SW480 (cell line): Measurements from ENCODE around the gene CRACR2B.

Experiments used
- DNase-seq: peaks from one replicate; pipeline ENCODE4 v3.0.0-alpha.2; 2016; ENCODE audit warnings: low spot score

CRACR2B gene

DNA sequence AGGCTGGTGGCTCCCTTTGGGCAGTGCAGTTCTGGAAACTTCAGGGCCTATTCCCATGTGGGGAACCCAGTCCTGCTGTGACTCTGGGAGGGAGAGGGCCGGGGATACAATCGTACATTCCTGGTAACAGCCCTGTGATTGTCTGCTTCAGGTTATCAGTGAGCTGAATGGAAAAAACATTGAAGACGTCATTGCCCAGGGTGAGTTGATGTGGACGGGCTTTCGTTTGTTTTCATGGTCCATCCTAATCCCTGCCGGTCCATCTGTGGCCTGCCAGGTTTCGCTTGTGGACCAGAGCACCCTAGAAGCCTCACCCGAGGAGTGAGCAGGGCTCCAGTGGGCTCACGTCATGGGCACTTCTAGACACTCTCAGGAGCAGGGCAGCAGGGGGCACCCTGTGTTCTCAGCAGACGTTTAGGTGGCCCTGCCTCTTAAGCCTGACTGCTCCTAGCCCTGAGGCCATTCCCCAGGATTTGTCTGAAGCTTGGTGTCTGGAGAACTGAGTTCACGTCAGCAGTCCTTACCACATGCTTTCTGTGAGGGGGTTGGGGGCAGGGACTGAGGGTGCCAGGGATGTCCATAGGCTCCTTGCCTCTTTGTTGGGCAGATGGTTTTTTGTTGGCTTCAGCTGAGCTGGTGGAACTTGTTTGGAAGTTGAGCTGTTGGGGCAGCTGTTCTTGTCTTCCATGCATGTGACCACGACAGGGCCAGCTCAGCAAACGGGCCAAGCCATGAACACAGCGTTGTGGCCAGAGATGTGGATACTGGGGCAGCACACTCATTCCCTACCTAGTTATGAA is 16.1 kb upstream of the CRACR2B start:
- no peak for DNase-seq

DNA sequence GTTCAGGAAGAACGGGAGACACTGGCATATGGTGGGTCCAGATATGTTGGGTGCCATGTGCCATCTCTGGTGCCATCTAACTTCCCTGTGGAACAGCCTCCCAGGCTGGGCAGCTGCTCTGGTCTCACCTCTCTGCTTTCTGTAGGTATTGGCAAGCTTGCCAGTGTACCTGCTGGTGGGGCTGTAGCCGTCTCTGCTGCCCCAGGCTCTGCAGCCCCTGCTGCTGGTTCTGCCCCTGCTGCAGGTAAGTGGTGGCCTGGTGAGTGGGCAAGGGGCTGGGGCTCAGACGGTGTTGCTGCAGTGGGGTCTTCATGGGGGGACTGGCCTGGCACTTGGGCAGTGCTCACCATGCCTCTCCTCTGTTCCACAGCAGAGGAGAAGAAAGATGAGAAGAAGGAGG is 15.3 kb upstream of the CRACR2B start:
- DNase-seq, result no peak

DNA sequence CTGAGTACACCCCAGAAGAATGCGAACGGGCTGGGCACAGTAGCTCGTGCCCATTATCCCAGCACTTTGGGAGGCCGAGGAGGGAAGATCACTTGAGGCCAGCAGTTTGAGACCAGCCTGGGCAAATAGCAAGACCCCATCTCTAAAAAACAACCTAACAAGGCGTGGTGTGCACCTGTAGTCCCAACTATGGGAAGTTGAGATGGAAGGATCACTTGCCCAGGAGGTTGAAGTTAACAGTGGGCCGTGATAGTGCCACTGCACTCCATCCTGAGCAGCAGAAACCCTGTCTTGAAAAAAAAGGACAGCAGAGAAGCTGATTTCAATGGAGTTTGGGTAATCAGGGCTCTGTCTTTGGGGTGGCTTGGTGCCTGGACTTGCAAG is 14.7 kb upstream of the CRACR2B start:
- DNase-seq, result no peak

DNA sequence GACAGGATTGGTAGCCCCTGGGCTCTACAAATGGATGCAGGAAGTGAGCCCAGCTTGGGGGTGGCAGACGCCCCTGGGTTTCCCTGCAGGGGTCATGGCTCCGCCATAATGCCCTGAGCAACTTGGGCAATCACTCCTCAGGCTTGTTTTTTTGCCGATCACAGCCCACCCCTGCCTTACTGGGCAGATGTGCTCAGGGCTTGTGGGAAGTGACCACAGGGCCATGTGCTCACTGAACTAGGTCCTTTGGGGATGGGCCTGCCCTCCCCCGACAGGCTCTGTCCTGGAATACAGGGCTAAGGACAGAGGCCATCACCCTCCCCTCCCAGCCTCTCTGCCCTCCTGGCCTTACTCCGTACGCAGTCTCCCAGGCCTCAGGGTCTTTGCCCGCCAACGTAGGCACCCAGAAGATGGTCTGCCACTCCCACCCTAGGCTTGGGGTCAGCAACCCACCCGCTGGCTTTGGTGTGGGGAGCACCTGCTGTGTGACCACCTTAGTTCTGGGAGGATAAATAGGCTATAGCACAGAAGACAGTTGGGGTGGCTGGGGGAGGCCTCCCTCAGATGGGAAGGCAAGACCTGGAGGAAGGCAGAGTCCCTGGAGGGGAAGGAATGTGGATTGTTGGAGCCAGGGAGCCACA is 14.1 kb upstream of the CRACR2B start:
- no peak for DNase-seq

DNA sequence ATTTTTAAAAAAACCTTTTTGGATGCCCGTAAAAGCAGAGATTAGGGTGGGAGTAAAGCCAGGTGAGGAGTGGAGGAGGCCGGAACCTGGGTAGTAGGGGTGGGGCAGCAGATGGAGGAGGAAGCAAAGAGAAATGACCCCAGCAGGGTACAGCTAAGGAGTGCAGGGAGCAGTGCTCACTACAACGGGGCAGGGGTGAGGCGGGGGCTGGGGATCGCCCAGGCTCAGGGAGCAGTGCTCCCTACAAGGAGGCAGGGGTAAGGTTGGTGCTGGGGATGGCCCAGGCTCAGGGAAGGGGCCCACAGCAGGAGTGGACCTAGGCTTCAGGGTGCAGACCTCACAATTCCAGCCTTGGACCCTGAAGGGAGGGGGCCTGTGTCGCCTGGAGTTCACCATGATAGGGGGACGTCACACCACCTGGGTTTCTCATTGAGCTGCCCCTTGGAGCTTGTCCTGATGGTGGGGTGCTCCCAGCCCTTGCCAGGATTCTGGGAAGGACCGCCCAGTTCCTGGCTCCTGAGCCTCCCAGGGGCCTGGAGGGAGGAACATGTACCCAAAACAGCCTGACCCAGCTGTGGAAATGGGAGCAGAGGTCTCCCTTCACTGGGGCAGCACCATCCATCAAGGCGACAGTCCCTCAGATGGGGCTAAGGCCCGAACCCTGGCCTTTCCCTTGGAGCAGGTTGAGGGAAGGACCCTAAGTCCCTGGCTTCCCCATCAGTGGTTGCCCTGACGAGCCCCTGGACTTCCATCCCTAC is 11.9 kb upstream of the CRACR2B start:
- DNase-seq, result no peak

DNA sequence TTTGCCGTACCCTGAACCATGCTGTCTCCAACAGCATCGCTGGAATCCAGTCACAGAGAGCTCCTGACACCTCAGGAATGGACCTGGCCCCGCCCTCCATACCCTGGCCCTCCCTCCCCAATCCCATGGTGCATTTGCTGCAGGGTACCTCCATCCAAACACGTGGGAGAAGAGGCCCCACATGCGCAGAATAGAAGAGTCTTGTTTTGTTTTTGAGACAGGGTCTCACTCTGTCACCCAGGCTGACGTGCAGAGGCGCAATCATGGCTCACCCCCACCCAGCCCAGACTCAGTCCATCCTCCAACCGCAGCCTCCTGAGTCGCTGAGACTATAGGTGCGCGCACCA is 11.3 kb upstream of the CRACR2B start:
- no peak for DNase-seq

DNA sequence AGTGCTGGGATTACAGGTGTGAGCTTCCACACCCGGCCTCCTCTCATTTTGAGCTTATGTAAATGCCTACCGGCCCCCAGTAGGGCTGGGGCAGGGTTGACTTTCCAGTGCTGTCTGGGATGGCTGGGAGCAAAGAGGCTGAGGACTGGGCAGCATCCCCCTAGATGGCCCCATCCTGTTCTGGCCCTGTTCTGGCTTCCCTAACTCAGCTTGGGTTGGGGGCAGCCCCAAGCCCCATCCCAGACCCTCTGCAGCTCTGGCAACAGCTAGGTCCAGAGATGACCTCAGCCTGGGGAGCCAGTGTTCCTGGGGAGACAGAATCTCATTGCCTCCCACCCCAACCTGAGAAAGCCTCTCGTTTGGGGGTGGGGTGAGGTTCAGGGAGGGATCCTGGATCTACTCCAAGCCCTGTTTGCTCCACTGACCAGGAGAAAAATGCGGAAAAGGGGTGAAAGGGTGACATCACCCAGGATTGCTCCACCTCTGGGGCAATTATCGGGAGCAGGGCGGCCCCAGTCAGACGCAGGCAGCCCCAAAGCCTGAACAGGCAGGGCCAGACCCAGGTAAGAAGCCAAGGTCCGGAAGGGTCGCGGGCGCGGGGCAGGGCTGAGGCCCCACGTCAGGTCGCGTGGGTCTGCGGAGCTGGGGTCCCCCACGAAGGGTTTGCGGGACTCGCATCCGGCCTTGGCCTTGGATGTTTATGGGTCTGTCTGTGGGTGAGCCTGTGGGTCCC is 9.2 kb upstream of the CRACR2B start, which contains the start of gene PNPLA2:
Gene PNPLA2, plus strand, starts transcription at position 519 of the 733 bp plus-strand sequence. CDS start 805 bp downstream, outside the sequence.
- DNase-seq, result no peak

DNA sequence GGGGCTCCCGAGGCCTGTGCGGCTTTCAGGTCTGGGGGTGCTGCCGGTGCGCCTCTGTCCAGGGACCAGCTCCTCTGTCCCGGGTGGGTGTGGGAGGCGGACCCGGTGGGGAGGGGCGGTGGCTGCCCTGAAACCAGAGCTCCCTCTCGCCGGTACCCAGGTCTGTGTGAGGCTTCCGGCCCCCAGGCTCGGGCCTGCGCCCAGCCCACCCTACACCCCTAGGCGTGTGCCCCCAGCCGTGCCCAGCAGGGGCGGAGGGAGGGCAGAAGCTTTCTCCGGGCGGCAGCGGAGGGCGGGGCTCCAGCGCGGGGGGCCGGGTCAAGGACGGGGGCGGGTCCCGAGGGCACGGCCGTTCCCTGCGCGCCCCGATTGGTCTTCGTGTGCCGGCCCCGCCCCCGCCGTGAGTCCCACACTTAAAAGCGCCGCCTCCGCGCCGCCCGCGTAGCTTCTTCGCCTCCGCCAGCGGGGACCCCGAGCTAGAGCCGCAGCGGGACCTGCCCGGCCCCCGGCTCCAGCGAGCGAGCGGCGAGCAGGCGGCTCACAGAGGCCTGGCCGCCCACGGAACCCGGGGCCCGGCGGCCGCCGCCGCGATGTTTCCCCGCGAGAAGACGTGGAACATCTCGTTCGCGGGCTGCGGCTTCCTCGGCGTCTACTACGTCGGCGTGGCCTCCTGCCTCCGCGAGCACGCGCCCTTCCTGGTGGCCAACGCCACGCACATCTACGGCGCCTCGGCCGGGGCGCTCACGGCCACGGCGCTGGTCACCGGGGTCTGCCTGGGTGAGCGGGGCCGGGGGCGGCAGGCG is 8.4 kb upstream of the CRACR2B start:
- DNase-seq, result peak; percentile 85

DNA sequence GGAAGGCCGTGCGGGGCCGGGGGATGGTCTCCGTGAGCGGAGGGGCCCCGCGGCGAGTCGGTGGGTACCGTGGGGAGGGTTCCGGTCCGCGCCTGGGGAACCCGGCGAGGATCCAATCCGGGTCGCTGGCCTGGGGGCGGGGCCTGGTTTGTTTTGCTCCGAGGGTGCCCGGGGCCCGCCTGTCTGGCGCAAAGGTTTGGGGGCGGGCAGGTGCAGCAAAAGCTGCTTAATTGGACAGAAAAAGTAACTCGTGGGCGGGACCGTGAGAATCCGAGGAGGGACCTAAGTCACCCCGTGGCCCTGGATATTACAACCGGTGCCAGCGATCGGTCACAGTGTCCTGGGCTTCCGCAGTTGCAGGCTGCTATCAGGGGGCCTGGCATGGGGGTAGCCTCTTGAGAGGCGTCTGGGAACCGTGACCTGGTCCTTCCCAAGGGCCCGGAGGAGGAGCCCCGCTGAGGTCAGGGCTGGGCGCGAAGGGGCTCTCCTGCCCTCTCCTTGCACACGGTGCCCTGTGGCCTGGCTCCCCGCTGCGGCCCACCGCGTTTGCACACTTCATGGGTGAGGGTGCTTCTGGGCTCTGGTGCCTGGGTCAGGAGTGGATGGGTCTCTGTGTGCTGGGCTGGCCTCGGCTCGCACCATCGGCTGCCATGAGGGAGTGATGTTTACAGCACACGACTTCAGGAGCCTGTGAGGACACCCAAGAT is 7.6 kb upstream of the CRACR2B start:
- DNase-seq, result peak; percentile 83

DNA sequence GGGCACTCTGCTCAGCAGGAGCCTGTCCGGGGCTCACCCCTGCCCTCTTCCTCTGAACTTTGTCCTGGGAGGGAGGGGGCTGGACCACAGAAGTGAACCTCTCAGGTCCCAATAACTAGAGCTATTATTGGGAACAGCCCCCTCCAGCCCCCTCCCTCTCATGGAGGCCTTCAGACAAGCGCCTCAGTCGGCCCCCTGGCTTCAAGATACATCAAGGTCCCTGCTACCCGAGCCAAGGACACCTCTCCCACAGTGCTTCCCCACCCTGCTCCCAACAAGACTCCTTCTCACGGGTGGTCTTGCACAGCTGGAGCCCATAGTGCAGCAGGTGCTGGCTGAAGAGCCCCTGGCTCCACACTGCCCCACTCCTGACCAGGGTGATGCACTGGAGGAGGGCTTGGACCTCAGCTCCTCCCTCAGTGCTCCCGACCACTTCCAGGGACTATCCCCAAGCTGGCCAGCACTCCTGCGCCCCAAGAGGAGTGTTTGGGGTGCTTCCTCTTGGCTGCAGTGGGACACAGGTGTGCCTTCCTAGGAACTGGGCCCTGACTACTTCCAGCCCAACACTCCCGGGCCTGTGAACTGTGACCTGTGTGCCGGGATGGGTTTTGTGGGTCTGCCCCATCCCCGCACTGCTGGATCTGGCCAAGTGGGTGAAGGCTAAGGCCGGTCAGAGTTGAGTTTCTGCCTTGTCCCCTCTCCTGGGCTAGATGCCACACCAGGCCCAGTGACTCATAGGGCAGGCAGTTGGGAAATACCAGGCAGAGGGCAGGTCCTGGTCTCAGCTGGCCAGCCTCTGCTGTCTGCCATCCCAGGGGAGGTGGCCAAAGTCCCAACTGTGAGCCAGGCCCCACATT is 6.8 kb upstream of the CRACR2B start:
- peak; percentile 73 for DNase-seq

DNA sequence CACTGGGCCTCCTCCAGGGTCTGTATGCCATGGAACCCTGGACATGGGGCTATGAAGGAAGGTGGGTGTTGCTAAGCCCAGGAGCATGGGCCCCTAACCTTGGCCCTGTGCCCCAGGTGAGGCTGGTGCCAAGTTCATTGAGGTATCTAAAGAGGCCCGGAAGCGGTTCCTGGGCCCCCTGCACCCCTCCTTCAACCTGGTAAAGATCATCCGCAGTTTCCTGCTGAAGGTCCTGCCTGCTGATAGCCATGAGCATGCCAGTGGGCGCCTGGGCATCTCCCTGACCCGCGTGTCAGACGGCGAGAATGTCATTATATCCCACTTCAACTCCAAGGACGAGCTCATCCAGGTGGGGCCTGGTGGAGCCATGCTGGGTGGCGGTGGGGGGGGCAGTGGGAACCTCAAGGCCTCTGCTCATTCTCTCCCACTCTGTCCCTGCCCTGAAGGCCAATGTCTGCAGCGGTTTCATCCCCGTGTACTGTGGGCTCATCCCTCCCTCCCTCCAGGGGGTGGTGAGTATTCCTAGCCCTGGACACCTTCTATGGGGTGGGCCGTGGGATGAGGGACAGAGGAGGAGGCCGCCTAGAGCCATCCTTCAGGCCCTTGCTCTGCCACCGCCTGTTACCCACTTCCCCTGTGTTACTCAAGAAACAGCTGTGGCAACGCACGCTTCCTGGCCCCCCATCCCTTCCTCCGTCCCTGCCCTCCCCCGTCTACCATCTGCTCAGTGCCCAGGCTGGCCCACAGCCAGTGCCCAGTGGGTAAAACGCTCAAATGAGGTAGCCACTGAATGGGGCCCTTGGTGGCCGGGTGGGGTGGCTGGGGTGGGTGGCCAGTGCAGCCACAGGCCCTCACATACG is 6.0 kb upstream of the CRACR2B start:
- no peak for DNase-seq

DNA sequence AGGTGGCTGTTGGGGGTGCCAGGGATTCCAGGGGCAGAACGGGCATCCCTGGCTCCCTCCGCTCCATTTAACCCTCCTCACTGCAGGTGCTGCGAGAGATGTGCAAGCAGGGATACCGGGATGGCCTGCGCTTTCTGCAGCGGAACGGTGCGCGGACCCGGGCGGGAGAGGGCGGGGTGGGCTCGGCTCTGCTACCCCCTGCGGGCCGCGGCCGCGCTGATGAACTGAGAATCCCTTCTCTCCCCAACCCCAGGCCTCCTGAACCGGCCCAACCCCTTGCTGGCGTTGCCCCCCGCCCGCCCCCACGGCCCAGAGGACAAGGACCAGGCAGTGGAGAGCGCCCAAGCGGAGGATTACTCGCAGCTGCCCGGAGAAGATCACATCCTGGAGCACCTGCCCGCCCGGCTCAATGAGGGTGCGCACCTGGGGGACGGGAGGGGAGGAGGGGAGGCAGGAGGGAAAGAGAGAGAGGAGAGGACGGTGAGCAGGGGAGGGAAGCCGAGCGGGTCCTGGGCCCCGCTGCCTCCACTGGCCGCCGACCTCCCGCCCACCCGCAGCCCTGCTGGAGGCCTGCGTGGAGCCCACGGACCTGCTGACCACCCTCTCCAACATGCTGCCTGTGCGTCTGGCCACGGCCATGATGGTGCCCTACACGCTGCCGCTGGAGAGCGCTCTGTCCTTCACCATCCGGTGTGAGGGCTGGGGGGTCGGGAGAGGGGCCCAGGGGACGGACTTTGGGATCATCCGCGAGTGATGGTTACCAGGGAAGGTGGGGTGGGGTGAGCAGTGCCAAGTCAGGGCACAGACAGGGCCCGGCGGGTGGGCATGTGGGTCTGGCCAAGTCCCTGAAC is 4.1 kb upstream of the CRACR2B start:
- no peak for DNase-seq

DNA sequence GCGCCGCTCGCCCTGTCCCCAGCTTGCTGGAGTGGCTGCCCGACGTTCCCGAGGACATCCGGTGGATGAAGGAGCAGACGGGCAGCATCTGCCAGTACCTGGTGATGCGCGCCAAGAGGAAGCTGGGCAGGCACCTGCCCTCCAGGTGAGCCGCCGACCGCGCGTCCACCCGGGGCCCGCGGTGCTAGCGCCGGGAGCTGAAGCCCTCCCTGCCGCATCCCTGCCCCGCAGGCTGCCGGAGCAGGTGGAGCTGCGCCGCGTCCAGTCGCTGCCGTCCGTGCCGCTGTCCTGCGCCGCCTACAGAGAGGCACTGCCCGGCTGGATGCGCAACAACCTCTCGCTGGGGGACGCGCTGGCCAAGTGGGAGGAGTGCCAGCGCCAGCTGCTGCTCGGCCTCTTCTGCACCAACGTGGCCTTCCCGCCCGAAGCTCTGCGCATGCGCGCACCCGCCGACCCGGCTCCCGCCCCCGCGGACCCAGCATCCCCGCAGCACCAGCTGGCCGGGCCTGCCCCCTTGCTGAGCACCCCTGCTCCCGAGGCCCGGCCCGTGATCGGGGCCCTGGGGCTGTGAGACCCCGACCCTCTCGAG is 3.3 kb upstream of the CRACR2B start:
- no peak for DNase-seq

DNA sequence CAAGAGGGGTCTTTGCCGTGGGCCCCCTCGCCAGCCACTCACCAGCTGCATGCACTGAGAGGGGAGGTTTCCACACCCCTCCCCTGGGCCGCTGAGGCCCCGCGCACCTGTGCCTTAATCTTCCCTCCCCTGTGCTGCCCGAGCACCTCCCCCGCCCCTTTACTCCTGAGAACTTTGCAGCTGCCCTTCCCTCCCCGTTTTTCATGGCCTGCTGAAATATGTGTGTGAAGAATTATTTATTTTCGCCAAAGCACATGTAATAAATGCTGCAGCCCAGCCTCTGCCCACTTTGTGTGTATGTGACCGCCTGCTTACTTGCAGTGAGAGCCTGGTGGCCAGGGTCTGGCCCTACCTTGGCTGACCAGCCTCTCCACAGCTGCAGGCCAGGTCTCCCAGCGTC is 2.8 kb upstream of the CRACR2B start:
- DNase-seq, result no peak

DNA sequence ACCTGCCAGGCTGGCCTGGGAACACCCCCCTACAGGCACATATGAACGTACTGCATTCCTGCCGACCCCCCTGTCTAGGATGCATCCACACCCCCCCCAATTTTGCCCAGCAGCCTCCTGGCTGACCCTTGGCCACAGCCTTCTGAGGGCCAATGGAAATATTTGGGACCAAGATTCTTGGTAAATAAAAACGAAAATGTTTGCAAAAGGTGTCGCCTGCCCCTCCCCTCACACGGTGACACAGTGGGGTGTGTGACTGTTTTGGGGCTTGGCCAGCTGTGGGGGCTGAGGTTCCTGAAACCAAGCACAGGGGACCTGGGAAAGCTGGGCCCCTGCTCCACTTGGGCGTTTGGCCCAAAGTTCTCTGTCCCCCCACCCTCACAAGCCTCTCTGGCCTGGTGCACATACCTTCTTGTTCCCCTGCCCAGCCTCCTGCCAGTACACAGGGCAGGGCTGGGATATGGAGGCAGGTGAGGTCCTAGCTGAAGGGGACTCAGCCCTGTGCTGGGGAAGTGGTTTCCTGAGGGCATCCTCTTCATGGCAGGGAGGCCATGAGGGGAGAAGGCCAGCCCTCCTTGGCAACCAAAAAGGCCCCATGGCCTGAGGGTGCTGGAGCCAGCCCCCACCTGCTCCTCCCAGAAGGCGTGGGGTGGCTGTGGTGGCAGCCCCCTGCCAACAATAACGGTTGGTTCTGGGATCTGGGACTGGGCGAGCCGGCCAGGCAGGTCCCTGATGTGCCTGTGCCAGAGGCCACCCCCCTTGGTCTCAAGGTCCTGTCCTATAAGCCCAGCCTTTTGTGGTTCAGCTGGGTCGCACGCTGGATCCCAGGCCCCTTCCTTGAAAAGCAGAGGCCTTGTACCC is 2.1 kb upstream of the CRACR2B start:
- no peak for DNase-seq

DNA sequence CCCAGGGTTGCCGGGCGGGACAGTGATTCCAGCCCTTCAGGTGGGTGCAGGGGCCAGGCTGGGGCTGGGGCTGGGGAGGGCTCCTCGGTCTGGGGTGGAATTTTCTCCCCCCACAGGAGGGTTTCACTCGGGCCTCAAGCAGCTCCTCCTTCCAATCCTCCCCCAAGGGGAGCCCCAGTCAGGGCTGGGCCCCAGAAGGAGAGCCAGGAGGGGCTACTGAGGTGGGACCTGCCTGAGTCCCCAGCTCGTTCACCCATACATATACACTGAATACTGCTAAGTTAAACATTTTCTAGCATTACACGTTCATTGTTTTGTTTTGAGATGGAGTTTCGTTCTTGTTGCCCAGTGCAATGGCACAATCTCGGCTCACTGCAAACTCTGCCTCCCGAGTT is 1.5 kb upstream of the CRACR2B start:
- no peak for DNase-seq

DNA sequence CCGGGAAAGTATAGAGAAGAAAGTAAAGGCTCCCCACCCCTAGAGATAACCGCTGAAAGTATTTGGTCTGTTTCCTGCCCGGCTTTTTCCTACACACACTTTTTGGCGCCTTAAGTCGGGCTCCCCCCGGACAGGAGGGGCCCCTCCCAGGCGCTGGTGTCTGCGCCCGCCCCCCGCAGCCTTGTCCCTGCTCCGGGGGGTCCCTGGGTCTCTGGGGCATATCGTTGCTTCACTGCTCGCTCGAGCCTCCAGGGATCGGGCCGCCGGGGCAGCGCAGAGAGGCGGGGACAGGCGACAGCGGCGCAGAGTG is 928 bp upstream of the CRACR2B start:
- DNase-seq, result no peak
